HepG2 (cell line): Measurements from ENCODE around the gene VKORC1. TPM values are rescaled to one million over a fixed set of nuclear protein-coding genes. Genes with fewer than 3 reads are reported as not detected.

Experiments used
- CC2D1A ChIP-seq: sonication (generic); formaldehyde crosslinking; IDR thresholded peaks from 2 replicates; pipeline ENCODE4 v1.8.1; 2023; ENCODE audit warnings: mild to moderate bottlenecking, missing genetic modification reagents
- CCDC6 ChIP-seq: sonication (generic); formaldehyde crosslinking; IDR thresholded peaks from 2 replicates; pipeline ENCODE4 v1.8.1; 2022; ENCODE audit warnings: mild to moderate bottlenecking, missing genetic modification reagents, moderate library complexity
- EHMT2 ChIP-seq: fragments of 200-600 bp; sonication (generic); IDR thresholded peaks from 2 replicates; pipeline ENCODE4 v1.7.0; 2017; ENCODE audit warnings: antibody characterized with exemption, low read depth, low read length, borderline replicate concordance
- GATAD1 ChIP-seq: IDR thresholded peaks from 2 replicates; pipeline ENCODE4 v1.6.1; 2016; ENCODE audit warnings: missing genetic modification reagents, missing compliant biosample characterization
- IRF2 ChIP-seq: IDR thresholded peaks from 2 replicates; pipeline ENCODE4 v1.6.1; 2018; ENCODE audit warnings: missing genetic modification reagents, missing compliant biosample characterization
- KLF9 ChIP-seq: IDR thresholded peaks from 2 replicates; pipeline ENCODE4 v1.6.1; 2016; ENCODE audit warnings: low read depth
- RBFOX2 ChIP-seq: fragments of 200-400 bp; formaldehyde crosslinking; IDR thresholded peaks from 2 replicates; pipeline ENCODE4 v1.6.1; 2017; ENCODE audit warnings: low read depth, mild to moderate bottlenecking, low read length
- SNAI1 ChIP-seq: sonication (generic); formaldehyde crosslinking; IDR thresholded peaks from 2 replicates; pipeline ENCODE4 v1.5.0; 2020; ENCODE audit warnings: mild to moderate bottlenecking, missing genetic modification reagents, borderline replicate concordance
- TAF15 ChIP-seq: fragments of 200-400 bp; formaldehyde crosslinking; IDR thresholded peaks from one replicate; pipeline ENCODE4 v1.6.1; 2018; ENCODE audit warnings: mild to moderate bottlenecking, low read depth, low read length; ENCODE audit not compliant: poor library complexity, severe bottlenecking
- ZBTB3 ChIP-seq: sonication (generic); formaldehyde crosslinking; IDR thresholded peaks from 2 replicates; pipeline ENCODE4 v1.4.0; 2020; ENCODE audit warnings: low read depth, mild to moderate bottlenecking, moderate library complexity, missing genetic modification reagents, borderline replicate concordance
- ZFP90 ChIP-seq: sonication (generic); formaldehyde crosslinking; IDR thresholded peaks from 2 replicates; pipeline ENCODE4 v1.8.0; 2022; ENCODE audit warnings: missing genetic modification reagents, mild to moderate bottlenecking, inconsistent platforms, borderline replicate concordance
- ZNF121 ChIP-seq: sonication (generic); formaldehyde crosslinking; IDR thresholded peaks from 2 replicates; pipeline ENCODE4 v1.5.0; 2020; ENCODE audit warnings: mild to moderate bottlenecking, missing genetic modification reagents
- ZNF256 ChIP-seq: sonication (generic); formaldehyde crosslinking; conservative IDR thresholded peaks from 2 replicates; pipeline ENCODE4 v1.4.0; 2020; ENCODE audit warnings: missing genetic modification reagents
- ZNF33A ChIP-seq: sonication (generic); formaldehyde crosslinking; IDR thresholded peaks from 2 replicates; pipeline ENCODE4 v1.5.1; 2020; ENCODE audit warnings: missing genetic modification reagents, mild to moderate bottlenecking, moderate library complexity, borderline replicate concordance
- ZNF430 ChIP-seq: sonication (generic); formaldehyde crosslinking; IDR thresholded peaks from 2 replicates; pipeline ENCODE4 v1.9.0; 2021; ENCODE audit warnings: mild to moderate bottlenecking, missing genetic modification reagents
- ZNF543 ChIP-seq: sonication (generic); formaldehyde crosslinking; IDR thresholded peaks from 2 replicates; pipeline ENCODE4 v1.4.0; 2020; ENCODE audit warnings: mild to moderate bottlenecking, missing genetic modification reagents
- polyA plus RNA-seq, 8 experiments: library from polyadenylated mRNA; depleted of rRNA in 3 of 8; stranded (reverse) in 7 of 8; unstranded in 1 of 8; fragments of >200 nt; fragmentation: Illumina TruSeq in 4 of 8; extraction: Trizol in 4 of 8; gene quantifications; 2 replicates each; pipeline versions ENCODE4 v1.2.1 to v1.2.3, GENCODE V29; 2011 to 2016; ENCODE audit warnings: low read depth in 4 of 8, missing spikeins in 1 of 8, mixed read lengths in 1 of 8; ENCODE audit not compliant: insufficient read depth in 1 of 8
- total RNA-seq, 5 experiments: library from RNA; depleted of rRNA; stranded (reverse); fragments of >200 nt; fragmentation: Illumina TruSeq; extraction: Trizol; gene quantifications; 2 replicates each; pipeline ENCODE4 v1.2.3, GENCODE V29; 2016; ENCODE audit warnings: low read depth in 1 of 5
- TF ChIP-seq, protein P1 (sequence below): sonication (generic); formaldehyde crosslinking; IDR thresholded peaks from 2 replicates; pipeline ENCODE4 v1.5.1; 2020; ENCODE audit warnings: missing genetic modification reagents, mild to moderate bottlenecking, borderline replicate concordance
- TF ChIP-seq, protein P2 (sequence below): sonication (generic); formaldehyde crosslinking; IDR thresholded peaks from 2 replicates; pipeline ENCODE4 v1.4.0; 2020; ENCODE audit warnings: missing genetic modification reagents, borderline replicate concordance
- TF ChIP-seq, protein P3 (sequence below): sonication (generic); formaldehyde crosslinking; IDR thresholded peaks from 2 replicates; pipeline ENCODE4 v1.4.0; 2020; ENCODE audit warnings: mild to moderate bottlenecking, missing genetic modification reagents

The VKORC1 gene
- total and polyA plus RNA-seq, 2 of the 13 experiments (the other 11 are each of a cell fraction or from before 2014, with no cell fraction given), result 141 to 615 TPM

DNA sequence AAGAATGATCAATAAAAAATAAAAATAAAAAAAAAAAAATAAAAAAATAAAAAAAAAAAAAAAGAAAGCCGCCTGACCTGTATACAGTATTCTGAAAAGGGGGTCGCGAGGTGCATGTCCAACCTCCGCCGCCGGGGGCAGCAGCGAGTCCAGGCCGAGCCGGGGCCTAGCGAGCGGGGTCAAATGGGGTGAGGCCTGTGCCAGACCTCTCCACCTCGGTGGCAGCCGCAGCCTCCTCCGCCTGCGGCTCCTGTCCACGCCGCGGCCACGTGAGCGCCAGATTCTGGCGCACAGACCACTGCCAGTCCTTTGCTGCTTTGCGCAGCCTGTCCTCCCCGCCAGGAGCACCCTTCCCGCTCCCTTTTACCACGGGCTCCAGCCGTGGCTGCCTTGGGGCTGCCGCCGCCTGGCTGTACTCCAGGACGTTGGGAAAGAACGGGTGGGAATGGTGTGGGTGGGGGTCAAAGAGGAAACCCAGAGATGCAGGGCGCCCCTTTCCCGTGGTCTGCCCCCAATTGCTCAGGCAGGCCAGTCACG lies 11.1 kb upstream of the VKORC1 start (continued):
- TF ChIP-seq, protein P1, sequence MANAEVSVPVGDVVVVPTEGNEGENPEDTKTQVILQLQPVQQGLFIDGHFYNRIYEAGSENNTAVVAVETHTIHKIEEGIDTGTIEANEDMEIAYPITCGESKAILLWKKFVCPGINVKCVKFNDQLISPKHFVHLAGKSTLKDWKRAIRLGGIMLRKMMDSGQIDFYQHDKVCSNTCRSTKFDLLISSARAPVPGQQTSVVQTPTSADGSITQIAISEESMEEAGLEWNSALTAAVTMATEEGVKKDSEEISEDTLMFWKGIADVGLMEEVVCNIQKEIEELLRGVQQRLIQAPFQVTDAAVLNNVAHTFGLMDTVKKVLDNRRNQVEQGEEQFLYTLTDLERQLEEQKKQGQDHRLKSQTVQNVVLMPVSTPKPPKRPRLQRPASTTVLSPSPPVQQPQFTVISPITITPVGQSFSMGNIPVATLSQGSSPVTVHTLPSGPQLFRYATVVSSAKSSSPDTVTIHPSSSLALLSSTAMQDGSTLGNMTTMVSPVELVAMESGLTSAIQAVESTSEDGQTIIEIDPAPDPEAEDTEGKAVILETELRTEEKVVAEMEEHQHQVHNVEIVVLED (CRISPR knock-in tag), result peak; percentile 73; the same call in 1 of the 2 replicates
- peak; percentile 95; the same call in 1 of the 2 replicates for TF ChIP-seq SNAI1 (CRISPR knock-in tag)
- no peak for TF ChIP-seq EHMT2
- TF ChIP-seq KLF9 (CRISPR knock-in tag), result 0 out of 2 replicates have a peak, but pooled peaks have one; percentile 58
- TF ChIP-seq, protein P2, sequence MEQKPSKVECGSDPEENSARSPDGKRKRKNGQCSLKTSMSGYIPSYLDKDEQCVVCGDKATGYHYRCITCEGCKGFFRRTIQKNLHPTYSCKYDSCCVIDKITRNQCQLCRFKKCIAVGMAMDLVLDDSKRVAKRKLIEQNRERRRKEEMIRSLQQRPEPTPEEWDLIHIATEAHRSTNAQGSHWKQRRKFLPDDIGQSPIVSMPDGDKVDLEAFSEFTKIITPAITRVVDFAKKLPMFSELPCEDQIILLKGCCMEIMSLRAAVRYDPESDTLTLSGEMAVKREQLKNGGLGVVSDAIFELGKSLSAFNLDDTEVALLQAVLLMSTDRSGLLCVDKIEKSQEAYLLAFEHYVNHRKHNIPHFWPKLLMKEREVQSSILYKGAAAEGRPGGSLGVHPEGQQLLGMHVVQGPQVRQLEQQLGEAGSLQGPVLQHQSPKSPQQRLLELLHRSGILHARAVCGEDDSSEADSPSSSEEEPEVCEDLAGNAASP (CRISPR knock-in tag), result peak; percentile 100
- peak; percentile 51 for TF ChIP-seq TAF15
- peak; percentile 83 for TF ChIP-seq GATAD1
- TF ChIP-seq ZNF33A (CRISPR knock-in tag), result 0 out of 2 replicates have a peak, but pooled peaks have one; percentile 34
- peak; percentile 74; the same call in 1 of the 2 replicates for TF ChIP-seq ZNF256
- TF ChIP-seq ZNF543 (CRISPR knock-in tag), result peak; percentile 95
- peak; percentile 98 for TF ChIP-seq CCDC6 (CRISPR knock-in tag)
- peak; percentile 52; the same call in 1 of the 2 replicates for TF ChIP-seq CC2D1A
- peak; percentile 95; the same call in 1 of the 2 replicates for TF ChIP-seq ZNF430 (CRISPR knock-in tag)
- peak; percentile 79 for TF ChIP-seq ZNF121 (CRISPR knock-in tag)
- TF ChIP-seq ZFP90, result peak; percentile 89
- no peak; the same call in 1 of the 2 replicates for TF ChIP-seq ZBTB3 (CRISPR knock-in tag)
- TF ChIP-seq IRF2 (CRISPR knock-in tag), result peak; percentile 92
- TF ChIP-seq RBFOX2, result peak; percentile 92
- TF ChIP-seq, protein P3, sequence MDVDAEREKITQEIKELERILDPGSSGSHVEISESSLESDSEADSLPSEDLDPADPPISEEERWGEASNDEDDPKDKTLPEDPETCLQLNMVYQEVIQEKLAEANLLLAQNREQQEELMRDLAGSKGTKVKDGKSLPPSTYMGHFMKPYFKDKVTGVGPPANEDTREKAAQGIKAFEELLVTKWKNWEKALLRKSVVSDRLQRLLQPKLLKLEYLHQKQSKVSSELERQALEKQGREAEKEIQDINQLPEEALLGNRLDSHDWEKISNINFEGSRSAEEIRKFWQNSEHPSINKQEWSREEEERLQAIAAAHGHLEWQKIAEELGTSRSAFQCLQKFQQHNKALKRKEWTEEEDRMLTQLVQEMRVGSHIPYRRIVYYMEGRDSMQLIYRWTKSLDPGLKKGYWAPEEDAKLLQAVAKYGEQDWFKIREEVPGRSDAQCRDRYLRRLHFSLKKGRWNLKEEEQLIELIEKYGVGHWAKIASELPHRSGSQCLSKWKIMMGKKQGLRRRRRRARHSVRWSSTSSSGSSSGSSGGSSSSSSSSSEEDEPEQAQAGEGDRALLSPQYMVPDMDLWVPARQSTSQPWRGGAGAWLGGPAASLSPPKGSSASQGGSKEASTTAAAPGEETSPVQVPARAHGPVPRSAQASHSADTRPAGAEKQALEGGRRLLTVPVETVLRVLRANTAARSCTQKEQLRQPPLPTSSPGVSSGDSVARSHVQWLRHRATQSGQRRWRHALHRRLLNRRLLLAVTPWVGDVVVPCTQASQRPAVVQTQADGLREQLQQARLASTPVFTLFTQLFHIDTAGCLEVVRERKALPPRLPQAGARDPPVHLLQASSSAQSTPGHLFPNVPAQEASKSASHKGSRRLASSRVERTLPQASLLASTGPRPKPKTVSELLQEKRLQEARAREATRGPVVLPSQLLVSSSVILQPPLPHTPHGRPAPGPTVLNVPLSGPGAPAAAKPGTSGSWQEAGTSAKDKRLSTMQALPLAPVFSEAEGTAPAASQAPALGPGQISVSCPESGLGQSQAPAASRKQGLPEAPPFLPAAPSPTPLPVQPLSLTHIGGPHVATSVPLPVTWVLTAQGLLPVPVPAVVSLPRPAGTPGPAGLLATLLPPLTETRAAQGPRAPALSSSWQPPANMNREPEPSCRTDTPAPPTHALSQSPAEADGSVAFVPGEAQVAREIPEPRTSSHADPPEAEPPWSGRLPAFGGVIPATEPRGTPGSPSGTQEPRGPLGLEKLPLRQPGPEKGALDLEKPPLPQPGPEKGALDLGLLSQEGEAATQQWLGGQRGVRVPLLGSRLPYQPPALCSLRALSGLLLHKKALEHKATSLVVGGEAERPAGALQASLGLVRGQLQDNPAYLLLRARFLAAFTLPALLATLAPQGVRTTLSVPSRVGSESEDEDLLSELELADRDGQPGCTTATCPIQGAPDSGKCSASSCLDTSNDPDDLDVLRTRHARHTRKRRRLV (CRISPR knock-in tag), result peak; percentile 91
